Kidney (tissue), 14 donors: Measurements from ENCODE around the gene RAPH1. TPM values are rescaled to one million over a fixed set of nuclear protein-coding genes. Genes with fewer than 3 reads are reported as not detected.
"Not testable (repeated sequence)": the region's sequence is repeated elsewhere in the genome, so short reads cannot be mapped to it uniquely, and the experiment has no call there.

Experiments
- DNase-seq, 5 donors: peaks; one replicate each; pipeline ENCODE4 v3.0.0-alpha.2; 2013 to 2020
- FAIRE-seq: peaks from 2 replicates; lab custom pipeline; 2012; peaks lifted over from hg19 to GRCh38; lab: Jason Lieb, UNC
- H3K27ac ChIP-seq, 2 donors: one replicate each; pipeline ENCODE4 v1.7.0; 2013; ENCODE audit warnings: low read depth in 2 of 2, low read length in 2 of 2, inconsistent platforms in 1 of 2
- H3K27me3 ChIP-seq: one replicate; pipeline ENCODE4 v1.7.1; 2013; ENCODE audit warnings: low read length, inconsistent platforms; ENCODE audit not compliant: control insufficient read depth, insufficient read depth
- H3K36me3 ChIP-seq, 3 donors: one replicate each; pipeline versions ENCODE4 v1.7.0 to v1.7.1; 2013; ENCODE audit warnings: low read length in 3 of 3, control low read depth in 1 of 3, inconsistent platforms in 1 of 3; ENCODE audit not compliant: insufficient read depth in 3 of 3, control insufficient read depth in 2 of 3
- H3K4me1 ChIP-seq, 3 donors: one replicate each; pipeline versions ENCODE4 v1.7.0 to v1.7.1; 2013; ENCODE audit warnings: low read length in 3 of 3, inconsistent platforms in 1 of 3, low read depth in 1 of 3; ENCODE audit not compliant: control insufficient read depth in 2 of 3, insufficient read depth in 2 of 3
- H3K4me3 ChIP-seq, 3 donors: one replicate each; pipeline versions ENCODE4 v1.7.0 to v1.8.1; 2013; ENCODE audit warnings: low read length in 3 of 3, control low read depth in 1 of 3, inconsistent platforms in 1 of 3
- H3K9ac ChIP-seq, 3 donors: one replicate each; pipeline versions ENCODE4 v1.7.0 to v1.7.1; 2013; ENCODE audit warnings: low read length in 3 of 3, control low read depth in 1 of 3, inconsistent platforms in 1 of 3
- H3K9me3 ChIP-seq, 3 donors: one replicate each; pipeline versions ENCODE4 v1.7.0 to v1.7.1; 2013; ENCODE audit warnings: low read length in 3 of 3, control low read depth in 1 of 3, inconsistent platforms in 1 of 3; ENCODE audit not compliant: control insufficient read depth in 2 of 3, insufficient read depth in 1 of 3
- intact Hi-C: fragments of 100-400 bp; cut with DNase I; formaldehyde crosslinking; loops from one replicate; pipeline ENCODE4 v1.11.1; 2022
- polyA plus RNA-seq: library from polyadenylated mRNA; stranded (reverse); fragments of 350-450 nt; fragmentation: Illumina TruSeq; extraction: RNeasy Lipid Tissue Mini Kit (QIAGEN cat#74804); gene quantifications from one replicate; pipeline ENCODE4 v1.2.3, GENCODE V29; 2014; ENCODE audit warnings: low read depth, low replicate concordance; ENCODE audit not compliant: insufficient read depth
- total RNA-seq: library from RNA; stranded (reverse); fragmentation: NEBNext Ultra II Directional; extraction: Animal tissue kit (Norgen Biotek cat#: 25700); gene quantifications from one replicate; pipeline ENCODE4 v1.2.1, GENCODE V29; 2021
- TF ChIP-seq, protein P1 (sequence below): IDR thresholded peaks from 3 replicates; pipeline ENCODE4 v1.5.1; 2012; ENCODE audit warnings: mild to moderate bottlenecking, moderate library complexity, borderline replicate concordance; ENCODE audit not compliant: insufficient read depth; ENCODE audit errors: extremely low read depth
- donor health status: control.
- donor health status: control.
- donor health status: control.
- donor health status: control.
- donor health status: control.
- donor health status: DM: yes; HTN: yes; CAD: no.
- donor health status: Normal renal cell carcinoma (clear cell type).

The RAPH1 gene
- total and polyA plus RNA-seq, 2 donors from 2014 or later: 3.5 to 90.7 TPM

DNA sequence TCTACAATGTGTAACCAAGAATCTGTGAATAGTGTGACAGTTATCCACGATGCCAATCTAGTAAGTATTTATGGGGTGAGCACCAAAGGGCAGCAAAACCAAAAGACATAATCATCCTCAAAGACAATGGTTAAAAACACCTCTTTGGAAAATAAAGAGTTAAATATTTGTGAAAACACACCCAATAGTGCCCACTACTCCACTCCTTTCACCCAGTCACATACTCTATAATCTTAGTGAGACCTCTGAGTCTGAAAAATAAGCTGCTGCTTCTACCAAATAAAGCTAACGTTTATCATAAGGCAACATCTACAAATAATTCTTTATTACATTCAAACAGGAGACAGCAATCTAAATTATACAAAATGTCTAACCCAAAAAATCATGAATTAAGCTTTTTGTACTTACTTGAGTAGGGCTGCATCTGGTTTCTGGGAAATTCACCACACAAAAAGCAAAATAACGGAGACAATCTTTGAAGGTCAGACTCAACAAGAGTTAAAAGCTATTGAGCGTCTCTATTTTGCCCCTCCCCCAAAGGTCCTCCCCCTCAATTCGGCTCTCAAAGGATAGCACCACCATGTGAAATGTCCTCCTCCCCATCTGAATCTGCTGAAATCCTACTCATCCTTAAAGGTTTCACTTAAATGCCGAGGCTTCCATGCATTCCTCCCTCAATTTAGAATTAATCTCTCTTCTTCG is 2.0 kb downstream of the RAPH1 start:
- Histone ChIP-seq H3K4me3 (peak overlapping the region; percentile 74 to 92 (median 82)), H3K9me3 (no peaks in the 10 kb centered on the region), H3K9ac (peak overlapping the region in 1 of 3 donors; percentile 74), H3K27me3 (no peaks in the 10 kb centered on the region), H3K27ac (peak overlapping the region in 1 of 2 donors; percentile 47), H3K36me3 (no peaks in the 10 kb centered on the region), H3K4me1 (peaks cover 0 to 11% (median 0%) of the 10 kb centered on the region in 3 donors)
- no peak for FAIRE-seq
- peak in 3 of 5 donors; percentile 14 to 65 (median 44) for DNase-seq
- intact Hi-C loops: no loop called here
- TF ChIP-seq, protein P1, sequence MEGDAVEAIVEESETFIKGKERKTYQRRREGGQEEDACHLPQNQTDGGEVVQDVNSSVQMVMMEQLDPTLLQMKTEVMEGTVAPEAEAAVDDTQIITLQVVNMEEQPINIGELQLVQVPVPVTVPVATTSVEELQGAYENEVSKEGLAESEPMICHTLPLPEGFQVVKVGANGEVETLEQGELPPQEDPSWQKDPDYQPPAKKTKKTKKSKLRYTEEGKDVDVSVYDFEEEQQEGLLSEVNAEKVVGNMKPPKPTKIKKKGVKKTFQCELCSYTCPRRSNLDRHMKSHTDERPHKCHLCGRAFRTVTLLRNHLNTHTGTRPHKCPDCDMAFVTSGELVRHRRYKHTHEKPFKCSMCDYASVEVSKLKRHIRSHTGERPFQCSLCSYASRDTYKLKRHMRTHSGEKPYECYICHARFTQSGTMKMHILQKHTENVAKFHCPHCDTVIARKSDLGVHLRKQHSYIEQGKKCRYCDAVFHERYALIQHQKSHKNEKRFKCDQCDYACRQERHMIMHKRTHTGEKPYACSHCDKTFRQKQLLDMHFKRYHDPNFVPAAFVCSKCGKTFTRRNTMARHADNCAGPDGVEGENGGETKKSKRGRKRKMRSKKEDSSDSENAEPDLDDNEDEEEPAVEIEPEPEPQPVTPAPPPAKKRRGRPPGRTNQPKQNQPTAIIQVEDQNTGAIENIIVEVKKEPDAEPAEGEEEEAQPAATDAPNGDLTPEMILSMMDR: no peak

GRCh38 chr2:203527719-203528118 is 7.4 kb downstream of the RAPH1 start:
- Histone ChIP-seq H3K9ac (no peak overlapping the region), H3K4me1 (no peaks in the 10 kb centered on the region), H3K9me3 (no peaks in the 10 kb centered on the region), H3K27me3 (no peaks in the 10 kb centered on the region), H3K36me3 (no peaks in the 10 kb centered on the region), H3K27ac (no peak overlapping the region), H3K4me3 (no peak overlapping the region)
- DNase-seq (no peak), FAIRE-seq (no peak)
- intact Hi-C loops: no loop called here
- TF ChIP-seq, protein P1: no peak

DNA sequence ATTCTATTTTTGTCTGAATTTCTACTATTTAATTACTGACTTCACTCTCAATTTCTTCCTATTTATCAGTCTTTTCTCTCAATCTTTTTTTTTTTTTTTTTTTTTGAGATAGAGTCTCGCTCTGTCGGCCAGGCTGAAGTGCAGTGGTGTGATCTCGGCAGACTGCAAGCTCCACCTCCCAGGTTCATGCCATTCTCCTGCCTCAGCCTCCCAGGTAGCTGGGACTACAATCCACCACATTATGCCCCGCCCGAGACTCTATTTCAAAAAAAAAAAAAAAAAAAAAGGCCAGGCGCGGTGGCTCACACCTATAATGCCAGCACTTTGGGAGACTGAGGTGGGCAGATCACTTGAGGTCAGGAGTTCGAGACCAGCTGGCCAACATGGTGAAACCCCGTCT is 21.8 kb downstream of the RAPH1 start:
- DNase-seq, H3K27ac ChIP-seq, H3K4me3 ChIP-seq, H3K36me3 ChIP-seq, H3K4me1 ChIP-seq, H3K9ac ChIP-seq, FAIRE-seq, H3K27me3 ChIP-seq, intact Hi-C loops, H3K9me3 ChIP-seq: not testable (repeated sequence)

DNA sequence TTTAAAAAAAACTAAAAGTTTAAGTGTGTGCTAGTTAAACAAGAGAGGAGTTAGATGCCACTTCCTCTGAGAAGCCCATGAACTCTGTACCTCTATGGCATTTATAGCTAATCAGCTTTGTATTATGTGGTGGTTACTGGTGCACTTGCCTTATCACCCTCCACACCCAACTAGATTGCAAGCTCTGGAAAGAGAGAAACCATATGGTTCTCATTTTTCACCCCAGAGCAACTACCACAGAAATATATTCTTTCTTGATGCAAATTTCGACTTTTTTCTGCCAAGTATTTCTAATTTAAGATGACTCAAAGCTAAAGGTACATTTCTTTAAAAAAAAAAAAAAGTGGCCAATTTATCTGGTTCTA is 24.2 kb downstream of the RAPH1 start:
- H3K4me1 ChIP-seq: no peaks in the 10 kb centered on the region
- TF ChIP-seq, protein P1: no peak
- H3K27ac ChIP-seq: no peak overlapping the region

More for the DNA sequence above, 24.2 kb downstream of the RAPH1 start:
- Histone ChIP-seq H3K36me3 (no peaks in the 10 kb centered on the region), H3K9ac (no peak overlapping the region), H3K9me3 (no peaks in the 10 kb centered on the region), H3K27me3 (no peaks in the 10 kb centered on the region), H3K4me3 (no peak overlapping the region)
- intact Hi-C loops: no loop called here
- FAIRE-seq (no peak), DNase-seq (no peak)
